Measurements from ENCODE around the gene ZNF211.
A peak's percentile ranks its signal among the peaks of the same experiment; 100 is the strongest.

The ZNF211 gene

GRCh38 chr19:57632987-57633831, at the start of gene ZNF211:
ZNF211 (plus strand) TSS chr19:57633168; CDS start chr19:57633347, 179 bp downstream.
- DNase-seq = peak; percentile 95

- peak; percentile 94 for DNase-seq
Observed at GRCh38 chr19:57583521-57584416, 49.2 kb upstream of the ZNF211 start, which contains the start of gene ZIK1. ZIK1 (plus strand) TSS chr19:57584145; CDS start chr19:57584357, 212 bp downstream.

- no peak for DNase-seq
Observed at GRCh38 chr19:57587529-57587928, 45.4 kb upstream of the ZNF211 start.

GRCh38 chr19:57599377-57599760, 33.6 kb upstream of the ZNF211 start:
- DNase-seq = no peak

GRCh38 chr19:57599761-57600383, 33.1 kb upstream of the ZNF211 start, which contains the start of gene ZNF530:
ZNF530 (plus strand) TSS chr19:57599885; CDS start chr19:57604346, 4,461 bp downstream.
- peak; percentile 86 for DNase-seq

- DNase-seq = no peak
Observed at GRCh38 chr19:57606931-57607330, 26.0 kb upstream of the ZNF211 start.

- no peak for DNase-seq
Observed at GRCh38 chr19:57611113-57611512, 21.9 kb upstream of the ZNF211 start.

- DNase-seq = peak; percentile 90
Observed at GRCh38 chr19:57613941-57614743, 18.8 kb upstream of the ZNF211 start, which contains the start of gene ZNF134. ZNF134 (plus strand) TSS chr19:57614242; CDS start chr19:57619469, 5,227 bp downstream.

GRCh38 chr19:57615346-57615745, 17.6 kb upstream of the ZNF211 start:
- DNase-seq = no peak

GRCh38 chr19:57620673-57621348, 12.2 kb upstream of the ZNF211 start:
- no peak for DNase-seq

- no peak for DNase-seq
Observed at GRCh38 chr19:57623091-57623490, 9.9 kb upstream of the ZNF211 start.

GRCh38 chr19:57633832-57634131, 814 bp downstream of the ZNF211 start:
- no peak for DNase-seq

GRCh38 chr19:57637379-57637778, 4.4 kb downstream of the ZNF211 start:
- no peak for DNase-seq

- DNase-seq = no peak
Observed at GRCh38 chr19:57641715-57642234, 8.8 kb downstream of the ZNF211 start.

GRCh38 chr19:57642396-57643046, 9.6 kb downstream of the ZNF211 start:
- DNase-seq = peak; percentile 33

- DNase-seq = no peak
Observed at GRCh38 chr19:57643734-57644133, 10.8 kb downstream of the ZNF211 start.

GRCh38 chr19:57648331-57649003, 15.5 kb downstream of the ZNF211 start:
- peak; percentile 81 for DNase-seq

- DNase-seq = no peak
Observed at GRCh38 chr19:57651654-57651996, 18.7 kb downstream of the ZNF211 start.

GRCh38 chr19:57653689-57654088, 20.7 kb downstream of the ZNF211 start:
- no peak for DNase-seq

- DNase-seq = no peak
Observed at GRCh38 chr19:57655443-57655842, 22.5 kb downstream of the ZNF211 start.

Measured in NCI-H2171 (cell line).